HepG2 (cell line): Measurements from ENCODE around the gene ZIK1. TPM values are rescaled to one million over a fixed set of nuclear protein-coding genes. Genes with fewer than 3 reads are reported as not detected.

Experiments
- ARHGAP35 ChIP-seq: sonication (generic); formaldehyde crosslinking; IDR thresholded peaks from 2 replicates; pipeline ENCODE4 v1.9.0; 2022; ENCODE audit warnings: mild to moderate bottlenecking, inconsistent platforms, moderate library complexity, missing genetic modification reagents, borderline replicate concordance
- GABPB1 ChIP-seq: IDR thresholded peaks from 2 replicates; pipeline ENCODE4 v1.6.1; 2016; ENCODE audit warnings: mild to moderate bottlenecking, missing genetic modification reagents, moderate library complexity, missing compliant biosample characterization
- KAT7 ChIP-seq: IDR thresholded peaks from 2 replicates; pipeline ENCODE4 v1.6.1; 2018; ENCODE audit warnings: borderline replicate concordance, missing compliant biosample characterization
- NFRKB ChIP-seq: fragments of 450-650 bp; IDR thresholded peaks from 2 replicates; pipeline ENCODE4 v1.6.1; 2017
- SMAD1 ChIP-seq: sonication (generic); formaldehyde crosslinking; IDR thresholded peaks from 2 replicates; pipeline ENCODE4 v1.4.0; 2020; ENCODE audit warnings: missing genetic modification reagents, low read depth, mild to moderate bottlenecking, borderline replicate concordance
- STAT6 ChIP-seq: sonication (generic); formaldehyde crosslinking; IDR thresholded peaks from 2 replicates; pipeline ENCODE4 v1.4.0; 2020; ENCODE audit warnings: missing genetic modification reagents, mild to moderate bottlenecking, borderline replicate concordance
- YEATS2 ChIP-seq: sonication (generic); formaldehyde crosslinking; IDR thresholded peaks from 2 replicates; pipeline ENCODE4 v1.4.0; 2020; ENCODE audit warnings: missing genetic modification reagents, borderline replicate concordance
- ZNF276 ChIP-seq: sonication (generic); formaldehyde crosslinking; IDR thresholded peaks from 2 replicates; pipeline ENCODE4 v1.4.0; 2020; ENCODE audit warnings: mild to moderate bottlenecking, low read depth, missing genetic modification reagents
- ZNF335 ChIP-seq: sonication (generic); formaldehyde crosslinking; IDR thresholded peaks from 2 replicates; pipeline ENCODE4 v1.4.0; 2020; ENCODE audit warnings: missing genetic modification reagents
- ZNF496 ChIP-seq: sonication (generic); formaldehyde crosslinking; IDR thresholded peaks from 2 replicates; pipeline ENCODE4 v1.8.1; 2023; ENCODE audit warnings: mild to moderate bottlenecking, moderate library complexity, missing genetic modification reagents; ENCODE audit not compliant: insufficient replicate concordance
- ZNF724P ChIP-seq: sonication (generic); formaldehyde crosslinking; IDR thresholded peaks from 2 replicates; pipeline ENCODE4 v1.8.0; 2022; ENCODE audit warnings: missing genetic modification reagents, borderline replicate concordance
- ZZZ3 ChIP-seq: sonication (generic); formaldehyde crosslinking; IDR thresholded peaks from 2 replicates; pipeline ENCODE4 v1.4.0; 2020; ENCODE audit warnings: missing genetic modification reagents, mild to moderate bottlenecking, borderline replicate concordance
- polyA plus RNA-seq, 8 experiments: library from polyadenylated mRNA; depleted of rRNA in 3 of 8; stranded (reverse) in 7 of 8; unstranded in 1 of 8; fragments of >200 nt; fragmentation: Illumina TruSeq in 4 of 8; extraction: Trizol in 4 of 8; gene quantifications; 2 replicates each; pipeline versions ENCODE4 v1.2.1 to v1.2.3, GENCODE V29; 2011 to 2016; ENCODE audit warnings: low read depth in 4 of 8, missing spikeins in 1 of 8, mixed read lengths in 1 of 8; ENCODE audit not compliant: insufficient read depth in 1 of 8
- total RNA-seq, 5 experiments: library from RNA; depleted of rRNA; stranded (reverse); fragments of >200 nt; fragmentation: Illumina TruSeq; extraction: Trizol; gene quantifications; 2 replicates each; pipeline ENCODE4 v1.2.3, GENCODE V29; 2016; ENCODE audit warnings: low read depth in 1 of 5
- TF ChIP-seq, protein P1 (sequence below): sonication (generic); formaldehyde crosslinking; IDR thresholded peaks from 2 replicates; pipeline ENCODE4 v1.4.0; 2020; ENCODE audit warnings: mild to moderate bottlenecking, missing genetic modification reagents
- TF ChIP-seq, protein P2 (sequence below): sonication (generic); formaldehyde crosslinking; IDR thresholded peaks from 2 replicates; pipeline ENCODE4 v1.4.0; 2020; ENCODE audit warnings: missing genetic modification reagents
- TF ChIP-seq, protein P3 (sequence below): sonication (generic); formaldehyde crosslinking; IDR thresholded peaks from 2 replicates; pipeline ENCODE4 v1.4.0; 2020; ENCODE audit warnings: missing genetic modification reagents, borderline replicate concordance

ZIK1 gene
- total and polyA plus RNA-seq, 2 of the 13 experiments (the other 11 are each of a cell fraction or from before 2014, with no cell fraction given) = 2.1 to 7.2 TPM

DNA sequence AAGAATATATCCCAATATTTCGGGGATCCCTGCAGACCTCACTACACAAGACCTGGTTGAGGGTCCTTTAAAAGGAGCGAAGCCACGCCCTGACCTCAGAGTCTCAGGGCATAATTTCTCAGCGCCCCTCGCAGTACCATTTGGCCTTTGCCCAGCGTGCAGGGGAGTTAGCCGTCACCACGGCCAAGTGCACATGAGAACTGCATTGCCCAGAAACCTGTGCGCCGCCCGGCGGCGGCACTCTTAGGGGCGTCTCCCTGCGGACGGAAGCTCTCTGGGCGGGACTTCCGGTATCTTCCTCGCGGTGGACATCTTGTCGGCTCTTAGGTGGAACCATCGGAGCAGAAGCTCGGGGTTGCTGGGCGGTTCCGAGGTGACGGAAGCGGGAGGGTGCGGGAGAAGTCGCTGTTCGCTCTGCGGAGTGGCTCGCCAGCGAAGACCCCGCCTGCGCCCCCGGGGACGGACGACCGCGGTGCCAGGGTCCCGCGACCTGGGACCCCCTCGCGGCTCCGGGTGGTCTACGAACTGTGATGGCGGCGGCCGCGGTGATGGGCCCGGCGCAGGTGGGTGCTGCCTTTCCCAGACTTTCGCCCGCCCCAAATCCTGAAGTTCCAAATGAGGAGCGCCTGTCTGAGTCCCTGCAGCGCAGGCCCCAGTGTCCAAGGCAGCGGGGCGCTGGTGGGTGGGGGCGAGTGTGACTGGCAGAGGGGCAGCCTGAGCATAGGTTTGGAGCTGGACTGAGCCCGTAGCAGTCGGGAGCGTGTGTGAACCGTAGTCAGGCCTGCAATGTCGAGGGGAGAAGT, 30.2 kb downstream of the ZIK1 start, which contains the start of gene ZNF134 (continued):
- TF ChIP-seq STAT6 (CRISPR knock-in tag) (peak; percentile 39; the same call in 1 of the 2 replicates), ZNF276 (CRISPR knock-in tag) (0 out of 2 replicates have a peak, but pooled peaks have one; percentile 26), ARHGAP35 (CRISPR knock-in tag) (peak; percentile 64; the same call in 1 of the 2 replicates), YEATS2 (CRISPR knock-in tag) (peak; percentile 83; the same call in 1 of the 2 replicates), ZZZ3 (CRISPR knock-in tag) (no peak), ZNF335 (CRISPR knock-in tag) (0 out of 2 replicates have a peak, but pooled peaks have one; percentile 55), SMAD1 (CRISPR knock-in tag) (no peak), ZNF496 (CRISPR knock-in tag) (no peak), GABPB1 (CRISPR knock-in tag) (peak; percentile 97), KAT7 (peak; percentile 68; the same call in 1 of the 2 replicates), ZNF724P (CRISPR knock-in tag) (peak; percentile 73; the same call in 1 of the 2 replicates), NFRKB (peak; percentile 54; the same call in 1 of the 2 replicates)
- TF ChIP-seq, protein P1, sequence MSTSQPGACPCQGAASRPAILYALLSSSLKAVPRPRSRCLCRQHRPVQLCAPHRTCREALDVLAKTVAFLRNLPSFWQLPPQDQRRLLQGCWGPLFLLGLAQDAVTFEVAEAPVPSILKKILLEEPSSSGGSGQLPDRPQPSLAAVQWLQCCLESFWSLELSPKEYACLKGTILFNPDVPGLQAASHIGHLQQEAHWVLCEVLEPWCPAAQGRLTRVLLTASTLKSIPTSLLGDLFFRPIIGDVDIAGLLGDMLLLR (CRISPR knock-in tag) = 0 out of 2 replicates have a peak, but pooled peaks have one; percentile 45
- TF ChIP-seq, protein P2, sequence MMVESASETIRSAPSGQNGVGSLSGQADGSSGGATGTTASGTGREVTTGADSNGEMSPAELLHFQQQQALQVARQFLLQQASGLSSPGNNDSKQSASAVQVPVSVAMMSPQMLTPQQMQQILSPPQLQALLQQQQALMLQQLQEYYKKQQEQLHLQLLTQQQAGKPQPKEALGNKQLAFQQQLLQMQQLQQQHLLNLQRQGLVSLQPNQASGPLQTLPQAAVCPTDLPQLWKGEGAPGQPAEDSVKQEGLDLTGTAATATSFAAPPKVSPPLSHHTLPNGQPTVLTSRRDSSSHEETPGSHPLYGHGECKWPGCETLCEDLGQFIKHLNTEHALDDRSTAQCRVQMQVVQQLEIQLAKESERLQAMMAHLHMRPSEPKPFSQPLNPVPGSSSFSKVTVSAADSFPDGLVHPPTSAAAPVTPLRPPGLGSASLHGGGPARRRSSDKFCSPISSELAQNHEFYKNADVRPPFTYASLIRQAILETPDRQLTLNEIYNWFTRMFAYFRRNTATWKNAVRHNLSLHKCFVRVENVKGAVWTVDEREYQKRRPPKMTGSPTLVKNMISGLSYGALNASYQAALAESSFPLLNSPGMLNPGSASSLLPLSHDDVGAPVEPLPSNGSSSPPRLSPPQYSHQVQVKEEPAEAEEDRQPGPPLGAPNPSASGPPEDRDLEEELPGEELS (CRISPR knock-in tag) = 0 out of 2 replicates have a peak, but pooled peaks have one; percentile 23
- TF ChIP-seq, protein P3, sequence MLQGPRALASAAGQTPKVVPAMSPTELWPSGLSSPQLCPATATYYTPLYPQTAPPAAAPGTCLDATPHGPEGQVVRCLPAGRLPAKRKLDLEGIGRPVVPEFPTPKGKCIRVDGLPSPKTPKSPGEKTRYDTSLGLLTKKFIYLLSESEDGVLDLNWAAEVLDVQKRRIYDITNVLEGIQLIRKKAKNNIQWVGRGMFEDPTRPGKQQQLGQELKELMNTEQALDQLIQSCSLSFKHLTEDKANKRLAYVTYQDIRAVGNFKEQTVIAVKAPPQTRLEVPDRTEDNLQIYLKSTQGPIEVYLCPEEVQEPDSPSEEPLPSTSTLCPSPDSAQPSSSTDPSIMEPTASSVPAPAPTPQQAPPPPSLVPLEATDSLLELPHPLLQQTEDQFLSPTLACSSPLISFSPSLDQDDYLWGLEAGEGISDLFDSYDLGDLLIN (CRISPR knock-in tag) = peak; percentile 51; the same call in 1 of the 2 replicates
